Anterior cingulate cortex (tissue), 58 donors: ENCODE results near the gene CDH8.

Source experiments
- DNase-seq, 58 donors: peaks; one replicate each; lab custom pipeline; 2025; lab: John Stamatoyannopoulos, UW

The CDH8 gene

DNA sequence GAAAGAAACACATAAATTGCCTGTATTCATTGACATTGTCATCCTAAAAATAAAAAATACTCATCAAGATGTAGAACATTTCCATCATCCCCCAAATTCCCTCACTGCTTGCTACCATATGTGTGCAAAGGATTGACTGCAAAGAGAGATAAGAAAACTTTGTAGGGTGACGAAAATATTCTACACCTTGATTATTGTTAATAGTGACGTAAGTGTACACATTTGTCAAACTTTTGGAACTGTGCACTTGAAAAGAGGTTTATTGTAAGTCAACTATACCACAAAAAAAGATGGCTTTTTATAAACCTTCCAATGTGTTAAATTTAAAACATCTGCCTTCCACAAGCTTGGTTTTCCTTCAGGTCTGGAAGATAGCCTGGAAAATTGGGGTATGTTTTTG is 359.5 kb downstream of the CDH8 start:
- no peak for DNase-seq

DNA sequence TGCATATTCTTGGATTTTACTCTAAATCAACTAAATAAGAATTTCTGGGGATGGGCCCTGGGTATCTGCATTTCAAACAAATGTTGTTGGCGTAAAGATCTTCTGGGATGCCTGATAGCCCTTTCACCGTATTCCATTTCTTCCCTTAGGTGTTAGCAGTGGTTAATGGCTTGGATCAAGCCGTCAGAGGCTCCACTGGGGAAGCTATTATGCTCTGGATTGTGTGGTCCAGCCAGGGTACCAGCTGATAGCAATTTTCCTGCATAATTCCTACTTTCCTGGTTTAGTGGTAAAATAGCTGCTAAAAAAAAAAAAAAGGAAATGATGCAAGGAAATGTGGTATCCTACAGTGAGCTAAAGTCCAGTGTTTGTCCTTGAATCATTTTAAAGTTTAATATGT is 365.1 kb downstream of the CDH8 start:
- no peak for DNase-seq

DNA sequence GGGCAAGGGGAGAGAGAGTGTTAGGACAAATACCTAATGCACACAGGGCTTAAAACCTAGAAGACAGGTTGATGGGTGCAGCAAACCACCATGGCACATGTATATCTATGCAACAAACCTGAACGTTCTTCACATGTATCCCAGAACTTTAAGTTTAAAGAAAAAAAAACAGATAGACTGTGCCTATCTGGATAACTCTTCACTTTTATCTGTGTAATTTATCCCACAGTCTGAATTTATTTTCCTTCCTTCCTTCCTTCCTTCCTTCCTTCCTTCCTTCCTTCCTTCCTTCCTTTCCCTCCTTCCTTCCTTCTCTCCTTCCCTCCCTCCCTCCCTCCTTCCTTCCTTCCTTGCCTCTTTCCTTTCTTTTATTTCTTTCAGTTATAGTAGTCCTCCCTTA is 370.7 kb downstream of the CDH8 start:
- no peak for DNase-seq

DNA sequence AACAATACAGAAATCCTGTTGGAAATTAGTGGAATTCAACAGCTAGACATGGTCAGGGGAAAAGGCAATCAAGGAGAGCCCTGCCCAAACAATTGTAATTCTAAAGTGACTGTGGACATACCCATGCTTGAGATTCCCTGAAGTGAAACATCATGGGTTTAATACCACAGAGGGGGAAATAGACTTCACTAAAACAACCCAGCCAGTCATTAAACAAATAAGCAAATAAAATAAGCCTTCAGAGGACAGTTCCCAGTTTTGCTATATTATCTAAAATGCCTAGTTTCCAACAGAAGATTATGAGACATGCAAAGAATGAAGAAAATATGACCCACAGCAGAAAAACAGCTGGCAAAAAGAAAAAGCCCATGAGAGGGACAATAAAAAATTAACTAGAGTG is 376.3 kb downstream of the CDH8 start:
- no peak for DNase-seq

DNA sequence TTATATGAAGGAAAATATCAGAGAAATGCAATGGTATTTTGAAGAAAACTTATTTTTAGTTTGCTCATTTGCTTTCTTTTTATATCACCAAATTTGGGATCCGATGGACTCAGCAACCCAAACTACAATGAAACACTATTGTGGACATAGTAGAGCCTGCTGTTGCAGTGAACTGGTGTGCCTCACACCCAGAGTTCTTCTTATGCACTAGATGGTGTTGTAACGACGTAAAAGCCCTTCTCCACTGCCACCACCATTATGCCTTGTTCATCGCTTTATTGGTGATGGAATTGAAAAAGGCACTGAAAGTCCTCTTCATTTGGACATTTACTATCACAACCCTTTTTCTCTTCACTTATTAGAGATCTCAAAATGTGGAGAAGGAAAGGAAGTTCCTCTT is 381.3 kb downstream of the CDH8 start:
- peak in 18 of 58 donors; percentile 0 to 60 (median 10) for DNase-seq

DNA sequence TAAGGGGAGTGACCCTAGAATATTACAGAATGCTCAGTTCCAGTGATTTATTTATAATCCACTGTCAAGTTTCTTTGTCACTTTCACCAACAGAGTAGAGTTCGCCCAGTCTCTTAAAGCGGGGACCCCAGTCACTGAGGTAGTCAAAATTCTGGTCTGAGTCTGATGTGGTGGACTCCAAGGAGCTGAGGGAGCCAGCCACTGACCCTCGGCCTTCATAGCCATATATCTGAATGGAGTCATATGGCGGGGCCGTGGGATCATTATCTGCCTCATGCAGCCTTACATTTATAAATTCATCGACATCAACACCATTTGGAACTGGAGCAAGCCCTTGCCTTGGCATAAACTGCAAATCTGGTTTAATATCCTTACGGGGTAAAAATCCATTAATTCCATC is 382.7 kb downstream of the CDH8 start:
- DNase-seq, result no peak

DNA sequence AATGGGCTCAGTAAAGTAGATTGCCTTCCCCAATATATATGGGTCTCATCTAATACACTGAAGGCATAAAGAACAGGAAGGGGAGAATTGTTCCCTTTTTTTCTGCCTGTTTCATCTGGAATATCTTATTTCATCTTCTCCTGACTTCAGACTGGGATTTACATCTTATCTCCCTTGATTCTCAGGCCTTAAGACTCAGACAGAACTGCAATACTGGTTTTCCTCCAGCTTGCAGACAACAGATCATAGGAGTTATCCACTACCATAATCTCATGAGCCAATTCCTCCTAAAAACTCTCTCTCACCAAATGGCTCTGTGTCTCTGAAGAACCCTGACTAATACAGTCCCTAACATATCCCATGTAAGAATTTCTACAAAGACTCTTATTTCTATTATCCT is 390.7 kb downstream of the CDH8 start:
- no peak for DNase-seq

DNA sequence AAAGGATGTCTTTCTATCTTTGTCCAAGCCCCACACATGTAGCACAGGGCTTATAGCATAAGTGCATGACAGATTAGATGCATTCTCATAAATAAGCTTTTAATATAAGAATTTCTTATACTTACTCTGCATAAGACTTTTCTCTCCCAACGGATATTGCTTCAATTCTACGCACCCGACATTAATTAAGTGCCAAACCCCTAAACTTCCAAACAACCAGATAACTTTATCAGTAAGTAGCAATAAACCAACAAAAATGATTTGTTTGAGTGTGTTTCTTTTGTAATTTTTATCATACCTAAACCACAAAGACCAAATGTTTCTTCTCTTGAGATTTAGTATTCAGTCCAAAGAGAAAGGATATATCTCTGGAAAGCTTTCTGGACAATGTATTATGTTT is 391.5 kb downstream of the CDH8 start:
- DNase-seq, result no peak

DNA sequence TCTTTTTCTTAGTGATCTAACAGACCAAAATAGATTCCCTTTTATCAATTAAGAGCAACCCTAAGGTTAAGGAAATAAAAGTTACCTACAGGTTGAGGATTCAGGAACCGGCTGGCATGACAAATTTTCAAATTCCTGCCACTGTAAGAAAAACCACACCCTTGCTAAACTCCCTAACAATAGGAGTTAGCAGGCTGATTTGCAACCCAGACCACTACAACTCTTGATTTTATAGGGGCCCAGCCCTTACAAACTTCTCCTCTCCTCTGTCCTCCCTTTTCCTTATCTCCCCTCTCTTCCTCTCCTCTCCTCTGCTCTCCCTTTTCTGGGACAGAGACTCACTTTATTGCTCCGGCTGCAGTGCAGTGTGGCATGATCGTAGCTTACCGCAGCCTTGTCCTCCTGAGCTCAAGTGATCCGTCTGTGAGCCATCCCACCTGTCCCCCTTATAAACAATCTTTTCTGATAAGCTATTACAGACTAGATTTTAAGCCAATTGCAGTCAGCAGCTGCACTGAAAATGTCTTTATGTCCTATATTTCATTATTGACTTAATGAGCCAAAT is 418.9 kb downstream of the CDH8 start:
- DNase-seq, result no peak

DNA sequence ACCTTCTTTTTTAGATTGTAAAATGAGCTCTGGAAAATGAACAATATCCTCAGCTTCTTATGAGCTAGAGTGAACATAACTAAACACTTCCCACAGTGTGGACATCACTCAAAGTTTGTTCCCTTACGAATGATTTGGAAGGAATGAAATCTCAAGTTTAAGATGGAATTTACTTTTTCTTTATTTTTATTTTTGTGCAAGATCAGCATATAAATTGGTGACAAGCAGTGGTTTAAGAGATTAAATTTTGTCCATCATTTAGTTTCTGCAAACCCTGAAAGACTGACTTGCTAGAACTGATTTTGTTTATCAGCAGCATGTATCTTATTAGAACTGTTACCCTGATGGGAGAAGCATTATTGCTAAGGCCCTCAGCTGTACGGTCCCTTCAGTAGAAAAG is 420.1 kb downstream of the CDH8 start:
- no peak for DNase-seq

DNA sequence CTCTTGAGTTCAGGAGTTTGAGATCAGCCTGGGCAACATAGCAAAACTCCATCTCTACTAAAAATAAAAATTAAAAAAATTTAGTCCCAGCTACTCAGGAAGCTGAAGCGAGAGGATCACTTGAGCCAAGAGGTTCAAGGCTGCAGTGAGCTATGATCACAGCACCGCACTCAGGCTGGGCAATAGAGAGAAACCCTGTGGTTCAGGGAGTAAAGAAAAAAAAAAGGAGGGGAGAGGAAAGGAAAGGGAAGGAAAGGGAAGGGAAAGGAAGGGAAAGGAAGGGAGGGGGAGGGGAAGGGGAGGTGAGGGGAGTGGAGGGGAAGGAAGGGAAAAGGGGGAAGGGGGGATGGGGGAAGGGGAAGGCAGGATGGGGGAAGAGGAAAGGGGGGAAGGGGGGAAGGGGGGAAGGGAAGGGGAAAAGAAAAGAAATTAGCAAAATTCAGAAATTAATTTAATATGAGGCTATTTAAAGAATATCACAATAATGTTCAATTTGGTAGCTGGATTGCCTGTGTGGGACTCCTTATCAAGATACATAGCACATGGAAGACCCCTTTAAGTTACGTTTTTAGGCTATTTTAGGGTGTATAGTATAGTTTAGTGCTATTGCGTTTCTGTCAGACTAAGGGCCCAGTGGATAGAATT is 424.3 kb downstream of the CDH8 start:
- no peak for DNase-seq

DNA sequence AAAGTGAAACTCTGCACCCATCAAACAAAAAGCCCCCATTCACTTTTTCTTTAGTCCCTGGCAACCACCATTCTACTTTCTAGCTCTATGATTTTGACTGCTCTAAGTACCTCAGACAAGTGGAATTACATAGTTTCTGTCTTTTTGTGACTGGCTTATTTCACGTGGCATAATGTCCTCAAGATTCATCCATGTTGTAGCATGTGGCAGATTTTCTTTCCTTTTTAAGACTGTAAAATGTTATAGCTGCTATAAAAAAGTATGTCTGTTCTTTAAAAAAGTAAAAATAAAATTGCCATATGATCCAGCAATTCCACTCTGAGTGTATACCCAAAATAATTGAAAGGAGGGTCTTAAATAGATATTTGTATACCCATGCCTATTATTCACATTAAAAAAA is 429.7 kb downstream of the CDH8 start:
- DNase-seq, result no peak
